ENCODE results near the gene CERS6. TPM values are rescaled to one million over a fixed set of nuclear protein-coding genes. Genes with fewer than 3 reads are reported as not detected.

The CERS6 gene
- total and polyA plus RNA-seq, 2 experiments from 2014 or later, result 40.9 to 99.1 TPM

- Histone ChIP-seq H3K9me2 (replicated peaks; ENCODE audit: insufficient read depth) (no peaks in the 10 kb centered on the region), H3K79me2 (peaks cover 3% of the 10 kb centered on the region), H3K4me3 (no peak overlapping the region), H3K27ac (no peak overlapping the region), H3K36me3 (replicated peaks; ENCODE audit: insufficient read depth, low read depth) (peaks cover 5% of the 10 kb centered on the region), H3K27me3 (no peaks in the 10 kb centered on the region), H2AFZ (no peak overlapping the region), H3K4me2 (no peak overlapping the region), H3K4me1 (ENCODE audit: insufficient read depth) (no peaks in the 10 kb centered on the region), H3K9me3 (ENCODE audit: low read depth) (no peaks in the 10 kb centered on the region), H4K20me1 (ENCODE audit: insufficient read depth, poor library complexity, severe bottlenecking) (no peaks in the 10 kb centered on the region)
- DNase-seq (ENCODE audit: low spot score), result no peak
- 77% methylated on average over 2 of the region's 2 CpGs for WGBS (ENCODE audit: low lambda C conversion rate, missing lambda C conversion rate)
- TF ChIP-seq EZH2phosphoT487 (IDR thresholded peaks at IDR 0.05; ENCODE audit: low read depth, severe bottlenecking, unreplicated experiment), result no peak
- TF ChIP-seq EZH2 (IDR thresholded peaks at IDR 0.05; ENCODE audit: borderline replicate concordance), result no peak
- TF ChIP-seq CTCF (IDR thresholded peaks at IDR 0.05; ENCODE audit: poor library complexity), result no peak
Measured at GRCh38 chr2:168722592-168722991, 266.5 kb downstream of the CERS6 start.

- no peak overlapping the region for H2AFZ ChIP-seq
Measured at GRCh38 chr2:168723275-168723899, 267.3 kb downstream of the CERS6 start.

GRCh38 chr2:168726375-168726774 is 270.3 kb downstream of the CERS6 start:
- Histone ChIP-seq H3K9me2 (replicated peaks; ENCODE audit: insufficient read depth) (no peaks in the 10 kb centered on the region), H3K4me1 (ENCODE audit: insufficient read depth) (no peaks in the 10 kb centered on the region), H4K20me1 (ENCODE audit: insufficient read depth, poor library complexity, severe bottlenecking) (no peaks in the 10 kb centered on the region), H2AFZ (no peak overlapping the region), H3K27ac (no peak overlapping the region), H3K4me3 (no peak overlapping the region), H3K4me2 (no peak overlapping the region), H3K9me3 (ENCODE audit: low read depth) (no peaks in the 10 kb centered on the region), H3K79me2 (peaks cover 3% of the 10 kb centered on the region), H3K27me3 (no peaks in the 10 kb centered on the region), H3K36me3 (replicated peaks; ENCODE audit: insufficient read depth, low read depth) (no peaks in the 10 kb centered on the region)
- no peak for DNase-seq (ENCODE audit: low spot score)
- TF ChIP-seq EZH2phosphoT487 (IDR thresholded peaks at IDR 0.05; ENCODE audit: low read depth, severe bottlenecking, unreplicated experiment) (no peak), EZH2 (IDR thresholded peaks at IDR 0.05; ENCODE audit: borderline replicate concordance) (no peak), CTCF (IDR thresholded peaks at IDR 0.05; ENCODE audit: poor library complexity) (no peak)
- 59% methylated on average over 3 of the region's 3 CpGs for WGBS (ENCODE audit: low lambda C conversion rate, missing lambda C conversion rate)

More at GRCh38 chr2:168723275-168723899, 267.3 kb downstream of the CERS6 start:
- WGBS (ENCODE audit: low lambda C conversion rate, missing lambda C conversion rate), result 48% methylated on average over 3 of the region's 3 CpGs
- Histone ChIP-seq H3K4me2 (no peak overlapping the region), H3K36me3 (replicated peaks; ENCODE audit: insufficient read depth, low read depth) (peaks cover 5% of the 10 kb centered on the region), H3K79me2 (peaks cover 3% of the 10 kb centered on the region), H3K4me1 (ENCODE audit: insufficient read depth) (no peaks in the 10 kb centered on the region), H3K4me3 (no peak overlapping the region), H3K9me3 (ENCODE audit: low read depth) (no peaks in the 10 kb centered on the region), H3K27ac (no peak overlapping the region), H3K27me3 (no peaks in the 10 kb centered on the region), H3K9me2 (replicated peaks; ENCODE audit: insufficient read depth) (no peaks in the 10 kb centered on the region), H4K20me1 (ENCODE audit: insufficient read depth, poor library complexity, severe bottlenecking) (no peaks in the 10 kb centered on the region)
- TF ChIP-seq CTCF (IDR thresholded peaks at IDR 0.05; ENCODE audit: poor library complexity) (no peak), EZH2phosphoT487 (IDR thresholded peaks at IDR 0.05; ENCODE audit: low read depth, severe bottlenecking, unreplicated experiment) (no peak), EZH2 (IDR thresholded peaks at IDR 0.05; ENCODE audit: borderline replicate concordance) (no peak)
- no peak for DNase-seq (ENCODE audit: low spot score)
